ENCODE measurements around the gene ARL17A. TPM values are rescaled to one million over a fixed set of nuclear protein-coding genes. Genes with fewer than 3 reads are reported as not detected.
"Not testable (repeated sequence)": the region's sequence is repeated elsewhere in the genome, so short reads cannot be mapped to it uniquely, and the experiment has no call there.

Gene ARL17A
- total RNA-seq, result 10 to 100 TPM; 22.5 to 29.0 (median 24.1) TPM
- long read RNA-seq, donor 1, partial matches to known transcripts, result 2 of 14 reads
- long read RNA-seq, donor 1, other reads (novel, unspliced or antisense), result 10 of 14 reads
- long read RNA-seq, donor 2, partial matches to known transcripts, result 0 of 3 reads
- long read RNA-seq, donor 2, other reads (novel, unspliced or antisense), result 3 of 3 reads

GRCh38 chr17:46579083-46580075, at the start of gene ARL17A:
Gene ARL17A (minus strand): TSS chr17:46579691. CDS start chr17:46576322, 3,369 bp downstream.
- intact Hi-C loops (cut with DNase I, micrococcal nuclease); H3K36me3 ChIP-seq (ENCODE audit: low read depth); H3K4me3 ChIP-seq; H3K4me1 ChIP-seq (ENCODE audit: low read depth); H3K9me3 ChIP-seq: not testable (repeated sequence)
- peak; percentile 95 for ATAC-seq
- peak; percentile 89 to 90 (median 89) for DNase-seq

GRCh38 chr17:46628753-46629436, 49.4 kb upstream of the ARL17A start:
- H3K4me3 ChIP-seq; DNase-seq; H3K4me1 ChIP-seq (ENCODE audit: low read depth); H3K36me3 ChIP-seq (ENCODE audit: low read depth); H3K9me3 ChIP-seq; intact Hi-C loops (cut with DNase I, micrococcal nuclease): not testable (repeated sequence)
- ATAC-seq, result peak; percentile 82

- H3K4me1 ChIP-seq (ENCODE audit: low read depth); DNase-seq; H3K36me3 ChIP-seq (ENCODE audit: low read depth); H3K9me3 ChIP-seq; intact Hi-C loops (cut with DNase I, micrococcal nuclease); ATAC-seq; H3K4me3 ChIP-seq: not testable (repeated sequence)
Measured at GRCh38 chr17:46627452-46627851, 48.0 kb upstream of the ARL17A start.

GRCh38 chr17:46624726-46625125, 45.2 kb upstream of the ARL17A start:
- H3K9me3 ChIP-seq; ATAC-seq; intact Hi-C loops (cut with DNase I, micrococcal nuclease); H3K4me1 ChIP-seq (ENCODE audit: low read depth); H3K36me3 ChIP-seq (ENCODE audit: low read depth); DNase-seq; H3K4me3 ChIP-seq: not testable (repeated sequence)

GRCh38 chr17:46623790-46624189, 44.3 kb upstream of the ARL17A start:
- not testable (repeated sequence) for H3K4me3 ChIP-seq, ATAC-seq

GRCh38 chr17:46618975-46619374, 39.5 kb upstream of the ARL17A start:
- H3K9me3 ChIP-seq; H3K4me3 ChIP-seq; H3K36me3 ChIP-seq (ENCODE audit: low read depth); intact Hi-C loops (cut with DNase I, micrococcal nuclease); H3K4me1 ChIP-seq (ENCODE audit: low read depth); DNase-seq; ATAC-seq: not testable (repeated sequence)

More at GRCh38 chr17:46623790-46624189, 44.3 kb upstream of the ARL17A start:
- intact Hi-C loops (cut with DNase I, micrococcal nuclease); H3K4me1 ChIP-seq (ENCODE audit: low read depth); H3K9me3 ChIP-seq; H3K36me3 ChIP-seq (ENCODE audit: low read depth); DNase-seq: not testable (repeated sequence)

- H3K9me3 ChIP-seq; DNase-seq; intact Hi-C loops (cut with DNase I, micrococcal nuclease); H3K36me3 ChIP-seq (ENCODE audit: low read depth); ATAC-seq; H3K4me3 ChIP-seq; H3K4me1 ChIP-seq (ENCODE audit: low read depth): not testable (repeated sequence)
Measured at GRCh38 chr17:46617121-46617520, 37.6 kb upstream of the ARL17A start.

- intact Hi-C loops (cut with DNase I, micrococcal nuclease); ATAC-seq; H3K36me3 ChIP-seq (ENCODE audit: low read depth); DNase-seq; H3K4me1 ChIP-seq (ENCODE audit: low read depth); H3K4me3 ChIP-seq; H3K9me3 ChIP-seq: not testable (repeated sequence)
Measured at GRCh38 chr17:46613876-46614275, 34.4 kb upstream of the ARL17A start.

- H3K36me3 ChIP-seq (ENCODE audit: low read depth); intact Hi-C loops (cut with DNase I, micrococcal nuclease); ATAC-seq; H3K9me3 ChIP-seq; DNase-seq; H3K4me1 ChIP-seq (ENCODE audit: low read depth); H3K4me3 ChIP-seq: not testable (repeated sequence)
Measured at GRCh38 chr17:46611304-46611703, 31.8 kb upstream of the ARL17A start.

- intact Hi-C loops (cut with DNase I, micrococcal nuclease); DNase-seq; H3K36me3 ChIP-seq (ENCODE audit: low read depth); H3K4me3 ChIP-seq; H3K4me1 ChIP-seq (ENCODE audit: low read depth); H3K9me3 ChIP-seq: not testable (repeated sequence)
- peak; percentile 25 for ATAC-seq
Measured at GRCh38 chr17:46603125-46603524, 23.6 kb upstream of the ARL17A start.

GRCh38 chr17:46600767-46601166, 21.3 kb upstream of the ARL17A start:
- intact Hi-C loops (cut with DNase I, micrococcal nuclease), result not testable (repeated sequence)

GRCh38 chr17:46598344-46598931, 18.9 kb upstream of the ARL17A start:
- DNase-seq; H3K36me3 ChIP-seq (ENCODE audit: low read depth); H3K4me1 ChIP-seq (ENCODE audit: low read depth); H3K4me3 ChIP-seq; intact Hi-C loops (cut with DNase I, micrococcal nuclease); H3K9me3 ChIP-seq: not testable (repeated sequence)
- ATAC-seq, result peak; percentile 84

More at GRCh38 chr17:46600767-46601166, 21.3 kb upstream of the ARL17A start:
- H3K9me3 ChIP-seq; DNase-seq; H3K4me3 ChIP-seq; H3K36me3 ChIP-seq (ENCODE audit: low read depth); H3K4me1 ChIP-seq (ENCODE audit: low read depth): not testable (repeated sequence)
- peak; percentile 24 for ATAC-seq

GRCh38 chr17:46591332-46591731, 11.8 kb upstream of the ARL17A start:
- DNase-seq; H3K36me3 ChIP-seq (ENCODE audit: low read depth); H3K4me1 ChIP-seq (ENCODE audit: low read depth); H3K4me3 ChIP-seq; H3K9me3 ChIP-seq; intact Hi-C loops (cut with DNase I, micrococcal nuclease): not testable (repeated sequence)
- ATAC-seq, result peak; percentile 76

All from mucosa of descending colon (tissue), 3 donors.